Measurements from ENCODE around the gene NFAM1.

Gene NFAM1, protein sequence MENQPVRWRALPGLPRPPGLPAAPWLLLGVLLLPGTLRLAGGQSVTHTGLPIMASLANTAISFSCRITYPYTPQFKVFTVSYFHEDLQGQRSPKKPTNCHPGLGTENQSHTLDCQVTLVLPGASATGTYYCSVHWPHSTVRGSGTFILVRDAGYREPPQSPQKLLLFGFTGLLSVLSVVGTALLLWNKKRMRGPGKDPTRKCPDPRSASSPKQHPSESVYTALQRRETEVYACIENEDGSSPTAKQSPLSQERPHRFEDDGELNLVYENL

GRCh38 chr22:42432020-42432596 is at the start of gene NFAM1:
TSS of gene NFAM1 (minus strand) at chr22:42432403. CDS start at chr22:42432357, 46 bp downstream.
- DNase-seq (ENCODE audit: low spot score) = peak; percentile 60

- DNase-seq (ENCODE audit: low spot score) = no peak
These were observed 42.9 kb upstream of the NFAM1 start for GRCh38 chr22:42475122-42475521.

DNA sequence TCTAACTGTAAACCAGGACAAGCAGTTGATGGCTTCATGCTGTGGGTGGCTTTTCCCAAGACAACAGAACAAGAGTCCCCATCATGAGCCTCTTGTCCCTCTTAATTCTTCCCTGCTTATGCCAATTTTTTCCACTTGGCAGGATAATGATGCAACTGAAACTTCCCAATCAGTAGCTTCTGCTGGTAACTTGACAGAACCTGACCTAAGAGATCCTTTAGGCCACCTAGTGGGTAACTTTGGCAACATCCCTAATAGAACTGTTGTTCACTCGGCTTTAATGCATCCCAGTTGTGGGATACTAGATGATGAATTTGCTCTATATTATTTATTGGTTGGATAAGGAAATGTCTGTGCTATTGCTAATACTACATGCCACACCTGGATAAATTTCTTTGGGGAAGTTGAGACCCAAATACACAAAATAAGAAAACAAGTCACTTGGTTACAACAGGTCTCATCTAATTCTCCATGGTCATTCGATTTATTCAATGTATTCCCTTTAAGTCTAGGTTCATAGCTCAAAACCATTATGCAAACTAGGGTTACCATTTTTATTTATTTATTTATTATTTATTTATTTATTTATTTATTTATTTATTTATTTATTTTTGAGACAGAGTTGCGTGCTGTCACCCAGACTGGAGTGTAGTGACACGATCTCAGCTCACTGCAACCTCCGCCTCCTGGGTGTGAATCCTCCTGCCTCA is 41.4 kb upstream of the NFAM1 start:
- peak; percentile 49 for DNase-seq (ENCODE audit: low spot score)

- DNase-seq (ENCODE audit: low spot score) = no peak
These were observed 40.5 kb upstream of the NFAM1 start for GRCh38 chr22:42472671-42473070.

GRCh38 chr22:42471441-42471840 is 39.2 kb upstream of the NFAM1 start:
- no peak for DNase-seq (ENCODE audit: low spot score)

- DNase-seq (ENCODE audit: low spot score) = no peak
These were observed 38.3 kb upstream of the NFAM1 start for GRCh38 chr22:42470366-42471082.

DNA sequence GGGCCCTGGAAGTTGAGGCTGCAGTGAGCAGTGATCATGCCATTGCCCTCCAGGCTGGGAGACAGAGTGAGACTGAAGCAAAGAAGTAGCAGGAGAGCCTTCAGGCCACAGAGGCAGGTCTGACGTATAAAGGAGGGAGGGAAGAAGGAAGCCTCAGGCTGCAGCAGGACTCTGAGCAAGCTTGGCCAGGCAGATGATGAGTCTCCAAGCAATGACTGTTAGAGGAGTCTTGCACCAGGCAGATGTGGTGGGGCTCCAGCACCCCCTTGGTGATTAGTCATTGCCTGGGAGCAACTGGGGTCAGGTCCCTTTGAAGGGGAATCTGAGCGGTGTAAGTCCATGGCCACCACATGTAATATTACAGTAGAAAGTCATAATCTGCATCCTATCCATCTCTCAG is 36.6 kb upstream of the NFAM1 start:
- DNase-seq (ENCODE audit: low spot score) = no peak

DNA sequence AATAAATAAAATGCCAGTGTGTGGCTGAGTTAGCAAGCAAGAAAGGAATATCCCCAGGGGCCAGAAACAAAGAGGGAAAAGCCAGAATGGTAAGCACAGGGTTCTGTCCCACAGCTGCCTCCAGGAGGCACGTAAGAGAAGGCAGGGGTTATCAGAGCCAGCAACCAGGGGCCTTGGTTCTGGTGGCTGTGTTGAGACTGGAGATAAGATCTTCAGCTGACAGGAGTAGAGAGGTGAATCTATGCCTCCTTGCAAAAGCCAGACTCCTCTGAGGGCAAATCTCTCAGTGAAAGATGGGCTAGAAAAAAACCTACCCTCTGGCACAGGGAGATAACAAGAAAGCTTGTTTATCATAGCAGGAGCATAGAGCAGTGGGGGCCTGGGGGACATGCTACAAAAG is 29.8 kb upstream of the NFAM1 start:
- DNase-seq (ENCODE audit: low spot score) = no peak

- no peak for DNase-seq (ENCODE audit: low spot score)
These were observed 29.3 kb upstream of the NFAM1 start for GRCh38 chr22:42461511-42461910.

GRCh38 chr22:42459287-42460063 is 27.3 kb upstream of the NFAM1 start:
- no peak for DNase-seq (ENCODE audit: low spot score)

DNA sequence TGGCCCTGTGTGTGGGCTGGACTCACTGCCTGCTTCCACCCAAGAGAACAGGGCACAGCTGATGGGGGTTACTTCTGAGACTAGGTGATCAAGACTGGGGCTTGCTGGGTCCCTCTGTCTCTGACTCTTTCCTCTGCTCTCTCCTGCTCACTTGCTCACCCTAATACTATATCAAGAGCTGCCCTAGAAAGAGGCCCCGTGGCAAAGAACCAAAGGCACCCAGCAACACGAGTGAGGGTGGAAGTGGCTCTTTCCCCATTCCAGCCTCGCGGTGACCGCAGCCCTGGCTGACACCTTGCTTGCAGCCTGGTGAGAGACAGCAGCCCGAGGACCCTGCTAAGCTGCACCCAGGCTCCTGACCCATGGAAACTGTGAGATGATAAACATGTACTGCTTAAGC is 20.7 kb upstream of the NFAM1 start:
- no peak for DNase-seq (ENCODE audit: low spot score)

DNA sequence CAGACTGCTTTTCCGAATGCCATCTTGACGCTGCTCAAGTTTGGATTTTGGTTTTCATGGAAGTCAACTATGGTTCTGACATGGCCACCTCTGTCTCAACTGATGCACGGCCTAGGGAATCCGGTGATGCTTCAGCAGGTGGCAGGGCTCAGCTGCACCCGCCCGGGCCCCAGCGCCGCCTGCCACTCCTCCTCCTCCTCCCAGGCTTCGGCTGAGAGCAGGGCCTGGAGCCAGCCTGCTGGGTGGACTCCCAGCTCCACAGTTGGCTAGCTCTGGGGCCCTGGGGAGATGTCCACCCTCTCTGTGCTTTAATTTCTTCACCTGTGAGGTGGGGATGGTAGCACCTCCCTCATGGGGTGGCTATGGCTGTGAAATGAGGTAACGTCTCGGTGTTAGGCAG is 20.3 kb upstream of the NFAM1 start:
- no peak for DNase-seq (ENCODE audit: low spot score)

GRCh38 chr22:42451499-42452145 is 19.4 kb upstream of the NFAM1 start:
- DNase-seq (ENCODE audit: low spot score) = no peak

DNA sequence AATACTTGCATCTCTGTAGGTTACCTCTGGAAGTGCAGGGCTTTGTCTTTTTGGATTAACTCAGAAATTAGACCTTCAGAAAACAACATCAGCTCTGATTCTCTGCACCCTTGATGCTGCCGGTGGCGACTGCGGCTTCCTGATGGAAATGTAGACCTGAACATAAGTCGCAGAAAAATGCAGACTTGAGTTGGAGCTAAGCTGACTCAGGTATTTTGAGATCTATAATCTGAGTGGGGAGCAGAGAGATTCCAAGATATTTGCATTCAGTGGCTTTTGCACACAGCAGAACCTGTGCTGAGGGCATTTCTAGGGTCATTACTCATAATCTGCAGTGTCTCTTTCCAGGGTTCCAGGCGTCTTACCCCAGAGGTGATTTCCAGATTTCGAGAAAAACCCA is 18.7 kb upstream of the NFAM1 start:
- DNase-seq (ENCODE audit: low spot score) = no peak

DNA sequence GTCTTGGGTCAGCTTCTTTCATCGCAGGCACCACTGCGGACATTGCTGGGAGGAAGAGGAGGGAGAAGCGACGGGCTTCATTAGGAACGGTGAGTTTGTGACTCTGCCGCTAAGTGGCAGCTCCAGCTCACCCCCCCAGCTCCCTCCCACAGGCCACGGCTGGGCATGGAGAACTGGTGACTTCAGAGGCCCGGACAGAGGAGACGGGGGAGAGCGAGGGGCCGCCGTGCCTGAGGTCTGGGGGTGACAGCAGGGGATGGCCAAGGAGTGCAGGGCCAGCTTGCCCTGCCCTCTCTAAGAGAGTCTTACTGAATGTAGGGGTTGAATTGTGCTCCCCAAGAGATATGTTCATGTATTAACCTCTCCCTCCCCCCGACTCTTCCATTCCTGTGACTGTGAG is 13.9 kb upstream of the NFAM1 start:
- DNase-seq (ENCODE audit: low spot score) = no peak

DNA sequence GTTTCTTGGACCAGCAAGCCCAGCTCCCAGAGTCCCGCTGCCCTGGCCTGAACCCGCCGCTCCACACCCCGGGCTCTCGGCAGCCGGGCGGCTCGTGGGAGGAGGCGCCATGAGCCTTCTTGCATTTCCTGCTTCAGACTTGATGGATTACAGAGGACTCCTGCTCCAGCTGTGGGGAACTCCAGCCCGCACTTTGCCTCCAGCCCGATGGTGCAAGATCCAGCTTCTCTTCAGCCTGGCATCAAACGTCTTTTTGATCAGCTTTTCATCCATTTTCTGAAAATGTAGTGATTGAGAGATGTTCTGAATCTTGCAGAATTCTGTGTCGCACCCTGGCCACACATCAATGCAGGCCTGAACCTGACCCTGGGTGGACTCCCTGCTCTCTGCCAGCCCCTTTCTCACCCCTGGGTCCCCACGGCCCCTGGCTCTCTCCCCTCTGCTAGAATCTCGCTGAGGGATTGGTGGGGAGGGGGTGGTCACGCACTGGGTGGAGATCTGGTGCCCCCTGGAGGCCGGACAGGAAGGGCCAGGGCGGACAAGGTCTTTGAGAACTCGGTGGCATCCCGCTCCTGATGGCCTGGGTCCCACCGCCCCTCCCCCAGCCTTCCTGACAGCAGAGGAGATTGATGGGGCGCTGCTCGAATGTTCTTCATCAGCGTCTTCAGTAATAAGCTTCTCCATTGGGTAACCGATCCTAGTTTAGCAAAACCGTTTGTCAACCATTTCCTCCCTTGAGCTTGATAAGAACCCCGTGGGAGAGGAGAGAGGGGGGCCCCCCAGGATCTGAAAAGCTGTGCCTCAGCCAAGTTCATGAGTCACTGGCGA is 12.1 kb upstream of the NFAM1 start:
- DNase-seq (ENCODE audit: low spot score) = peak; percentile 87

DNA sequence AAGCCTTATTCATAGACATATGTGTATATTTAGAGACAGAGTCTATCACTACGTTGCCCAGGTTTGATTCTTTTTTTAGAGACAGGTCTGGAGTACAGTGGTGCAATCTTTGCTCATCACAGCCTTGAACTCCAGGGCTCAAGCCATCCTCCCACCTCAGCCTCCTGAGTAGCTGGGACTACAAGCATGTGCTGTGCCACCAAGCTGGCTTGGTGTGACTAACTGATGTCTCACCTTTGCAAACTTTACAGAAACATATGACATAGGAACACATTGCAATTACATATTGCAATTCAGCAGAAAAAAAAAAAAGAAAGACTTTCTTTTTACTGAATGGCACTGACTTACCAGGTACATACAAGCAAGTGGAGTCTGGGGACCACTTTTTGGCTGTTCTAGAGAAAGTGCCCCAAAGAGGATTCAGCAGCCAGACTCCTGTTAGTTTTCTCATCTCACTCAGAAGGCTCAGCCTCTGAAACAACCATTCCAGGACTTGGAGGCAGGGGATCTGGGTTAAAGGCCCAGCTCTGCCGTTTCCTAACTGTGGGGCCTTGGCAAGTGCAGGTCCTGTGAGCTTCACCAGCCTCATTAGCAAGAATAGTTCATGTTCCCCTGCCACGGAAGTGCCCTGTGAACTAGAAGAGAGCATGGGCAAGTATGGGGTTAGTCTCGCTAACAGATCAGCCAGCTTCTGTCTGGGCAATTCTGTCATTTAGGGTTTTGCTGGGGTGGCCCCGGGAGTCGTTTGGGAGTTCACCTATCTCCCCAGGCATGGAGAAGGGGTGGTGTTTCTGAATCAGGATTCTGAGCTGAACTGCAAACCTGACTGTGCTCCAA is 11.3 kb upstream of the NFAM1 start:
- DNase-seq (ENCODE audit: low spot score) = peak; percentile 24

GRCh38 chr22:42442748-42443147 is 10.5 kb upstream of the NFAM1 start:
- no peak for DNase-seq (ENCODE audit: low spot score)

DNA sequence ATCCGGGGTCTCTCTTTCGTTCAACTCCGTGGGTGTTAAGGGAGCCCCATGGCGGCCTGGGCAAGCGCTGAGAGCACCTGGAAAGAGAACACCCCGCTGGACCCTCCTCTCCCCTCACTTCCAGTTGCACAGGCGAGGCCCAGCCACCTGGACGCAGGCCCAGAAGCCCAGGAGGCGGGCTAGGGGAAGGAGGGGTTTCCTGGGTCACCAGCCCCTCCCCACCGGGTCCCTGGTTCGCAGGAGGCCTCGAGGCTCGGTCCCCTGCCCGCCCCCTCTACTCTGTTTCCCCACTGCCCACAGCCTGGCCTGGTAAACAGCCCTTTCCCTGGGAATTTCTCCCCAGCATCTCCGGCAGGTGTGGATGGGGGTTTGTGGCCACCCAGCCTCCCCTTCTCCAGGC is 8.5 kb upstream of the NFAM1 start:
- no peak for DNase-seq (ENCODE audit: low spot score)

Measured in Ammon's horn (tissue), 1 donor.